Liver (tissue), 9 donors: Measurements from ENCODE around the gene PKP4. TPM values are rescaled to one million over a fixed set of nuclear protein-coding genes. Genes with fewer than 3 reads are reported as not detected.

Source experiments
- DNase-seq: peaks from one replicate; pipeline ENCODE4 v3.0.0-alpha.2; 2017; ENCODE audit warnings: low spot score
- H3K27ac ChIP-seq, 2 donors: one replicate each; pipeline ENCODE4 v1.7.0; 2013; ENCODE audit warnings: inconsistent platforms in 2 of 2, low read length in 2 of 2, control low read depth in 1 of 2, low read depth in 1 of 2, mild to moderate bottlenecking in 1 of 2
- H3K27me3 ChIP-seq, 4 donors: one replicate each; pipeline versions ENCODE4 v1.6.1 to v1.7.0; 2013; ENCODE audit warnings: low read length in 3 of 4, inconsistent platforms in 1 of 4, mild to moderate bottlenecking in 1 of 4, moderate library complexity in 1 of 4; ENCODE audit not compliant: control insufficient read depth in 4 of 4, insufficient read depth in 4 of 4
- H3K36me3 ChIP-seq, 4 donors: one replicate each; pipeline versions ENCODE4 v1.6.1 to v1.7.0; 2013; ENCODE audit warnings: low read length in 3 of 4, mild to moderate bottlenecking in 3 of 4, low read depth in 1 of 4, moderate library complexity in 1 of 4; ENCODE audit not compliant: control insufficient read depth in 4 of 4, insufficient read depth in 3 of 4
- H3K4me1 ChIP-seq, 4 donors: one replicate each; pipeline versions ENCODE4 v1.6.1 to v1.7.0; 2013; ENCODE audit warnings: low read length in 3 of 4, mild to moderate bottlenecking in 3 of 4, moderate library complexity in 1 of 4; ENCODE audit not compliant: control insufficient read depth in 4 of 4, insufficient read depth in 4 of 4
- H3K4me3 ChIP-seq, 3 donors: one replicate each; pipeline versions ENCODE4 v1.6.1 to v1.7.0; 2013; ENCODE audit warnings: low read length in 3 of 3, control low read depth in 1 of 3, low read depth in 1 of 3, mild to moderate bottlenecking in 1 of 3
- H3K9ac ChIP-seq, 2 donors: one replicate each; pipeline ENCODE4 v1.7.0; 2013; ENCODE audit warnings: low read length in 2 of 2, mild to moderate bottlenecking in 2 of 2, moderate library complexity in 2 of 2, control low read depth in 1 of 2, low read depth in 1 of 2
- H3K9me3 ChIP-seq, 4 donors: one replicate each; pipeline versions ENCODE4 v1.6.1 to v1.7.0; 2013; ENCODE audit warnings: low read length in 3 of 4; ENCODE audit not compliant: control insufficient read depth in 4 of 4
- EGR1 ChIP-seq, 2 donors: IDR thresholded peaks; 2 replicates each; pipeline ENCODE4 v1.6.1; 2016 to 2018; ENCODE audit warnings: antibody characterized with exemption in 2 of 2, low read depth in 2 of 2
- FOXA1 ChIP-seq: IDR thresholded peaks from 2 replicates; pipeline ENCODE4 v1.6.1; 2016; ENCODE audit warnings: antibody characterized with exemption
- FOXA2 ChIP-seq: IDR thresholded peaks from 2 replicates; pipeline ENCODE4 v1.6.1; 2016; ENCODE audit warnings: antibody characterized with exemption
- GABPA ChIP-seq, 2 donors: IDR thresholded peaks in 1 of 2; conservative IDR thresholded peaks in 1 of 2; 2 replicates each; pipeline ENCODE4 v1.6.1; 2016; ENCODE audit warnings: antibody characterized with exemption in 2 of 2, mild to moderate bottlenecking in 1 of 2, moderate library complexity in 1 of 2
- HNF4A ChIP-seq, 2 donors: conservative IDR thresholded peaks; 2 replicates each; pipeline ENCODE4 v1.6.1; 2016; ENCODE audit warnings: antibody characterized with exemption in 2 of 2, mild to moderate bottlenecking in 2 of 2
- HNF4G ChIP-seq: IDR thresholded peaks from 2 replicates; pipeline ENCODE4 v1.6.1; 2016; ENCODE audit warnings: antibody characterized with exemption
- NR2F2 ChIP-seq: IDR thresholded peaks from 2 replicates; pipeline ENCODE4 v1.6.1; 2016; ENCODE audit warnings: antibody characterized with exemption
- RAD21 ChIP-seq, 2 donors: IDR thresholded peaks; 2 replicates each; pipeline ENCODE4 v1.6.1; 2016; ENCODE audit warnings: antibody characterized with exemption in 2 of 2, mild to moderate bottlenecking in 2 of 2
- RXRA ChIP-seq, 2 donors: IDR thresholded peaks; 2 replicates each; pipeline ENCODE4 v1.6.1; 2017 to 2018; ENCODE audit warnings: antibody characterized with exemption in 2 of 2, mild to moderate bottlenecking in 1 of 2
- SP1 ChIP-seq: IDR thresholded peaks from 2 replicates; pipeline ENCODE4 v1.6.1; 2018; ENCODE audit warnings: antibody characterized with exemption, mild to moderate bottlenecking
- TAF1 ChIP-seq: conservative IDR thresholded peaks from 2 replicates; pipeline ENCODE4 v1.6.1; 2016; ENCODE audit warnings: antibody characterized with exemption, mild to moderate bottlenecking
- YY1 ChIP-seq: IDR thresholded peaks from 2 replicates; pipeline ENCODE4 v1.6.1; 2016; ENCODE audit warnings: antibody characterized with exemption, mild to moderate bottlenecking
- WGBS: extraction: QIAGEN DNeasy Blood & Tissue Kit; methylation state at CpG from one replicate; pipeline ENCODE4 v1.1.7; 2013; 5-methylcytosine and 5-hydroxymethylcytosine counted together
- polyA plus RNA-seq, 2 donors: library from polyadenylated mRNA; stranded (reverse) in 1 of 2; unstranded in 1 of 2; fragments of 200-250 nt in 1 of 2; fragments of >200 nt in 1 of 2; fragmentation: Nextera tagmentation in 1 of 2; extraction: Ambion mirVana in 1 of 2; gene quantifications; one replicate each; pipeline versions ENCODE4 v1.2.1 to v1.2.3, GENCODE V29; 2013 to 2015
- total RNA-seq, 2 donors: library from RNA; depleted of rRNA; stranded (reverse); fragments of >200 nt; gene quantifications; one replicate each; pipeline ENCODE4 v1.2.3, GENCODE V29; 2014
- TF ChIP-seq, protein P1 (sequence below): IDR thresholded peaks from 2 replicates; pipeline ENCODE4 v1.6.1; 2016; ENCODE audit warnings: antibody characterized with exemption
- TF ChIP-seq, protein P2 (sequence below): IDR thresholded peaks from 2 replicates; pipeline ENCODE4 v1.6.1; 2016; ENCODE audit warnings: antibody characterized with exemption
- TF ChIP-seq, protein P3 (sequence below): IDR thresholded peaks from 2 replicates; pipeline ENCODE4 v1.6.1; 2016; ENCODE audit warnings: antibody characterized with exemption, mild to moderate bottlenecking
- TF ChIP-seq, protein P4 (sequence below): IDR thresholded peaks from 2 replicates; pipeline ENCODE4 v1.6.1; 2016; ENCODE audit warnings: antibody characterized with exemption
- donor health status: healthy.
- donor health status: healthy.
- donor health status: healthy.
- donor health status: healthy.
- donor health status: healthy.

Gene PKP4
- total and polyA plus RNA-seq, 4 donors = 7.7 to 33.8 (median 19.0) TPM

DNA sequence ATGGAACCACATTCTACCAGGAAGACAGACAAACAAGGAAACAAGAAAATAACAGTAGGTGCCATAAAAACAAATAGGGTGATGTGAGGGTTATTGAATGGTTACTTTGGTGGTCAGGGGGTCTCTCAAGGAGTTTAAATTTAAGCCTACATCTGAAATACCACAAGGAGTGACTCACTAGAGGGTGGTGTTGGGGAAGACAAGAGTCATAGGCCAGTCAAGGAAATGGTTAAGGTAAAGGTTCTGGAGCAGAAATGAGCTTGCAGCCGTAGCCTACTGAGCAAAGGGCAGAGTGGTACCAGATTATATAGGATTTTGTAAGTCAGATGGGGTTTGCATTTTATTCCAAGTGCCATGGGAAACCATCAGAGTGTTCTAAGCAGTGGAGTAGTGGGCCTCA, 202.7 kb downstream of the PKP4 start:
- H3K4me3 ChIP-seq = no peak overlapping the region
- peaks cover 9 to 37% (median 23%) of the 10 kb centered on the region in 4 donors for H3K36me3 ChIP-seq
- H3K27ac ChIP-seq = no peak overlapping the region
- no peaks in the 10 kb centered on the region for H3K27me3 ChIP-seq
- DNase-seq = no peak
- TF ChIP-seq YY1 = no peak
- TF ChIP-seq, protein P1, sequence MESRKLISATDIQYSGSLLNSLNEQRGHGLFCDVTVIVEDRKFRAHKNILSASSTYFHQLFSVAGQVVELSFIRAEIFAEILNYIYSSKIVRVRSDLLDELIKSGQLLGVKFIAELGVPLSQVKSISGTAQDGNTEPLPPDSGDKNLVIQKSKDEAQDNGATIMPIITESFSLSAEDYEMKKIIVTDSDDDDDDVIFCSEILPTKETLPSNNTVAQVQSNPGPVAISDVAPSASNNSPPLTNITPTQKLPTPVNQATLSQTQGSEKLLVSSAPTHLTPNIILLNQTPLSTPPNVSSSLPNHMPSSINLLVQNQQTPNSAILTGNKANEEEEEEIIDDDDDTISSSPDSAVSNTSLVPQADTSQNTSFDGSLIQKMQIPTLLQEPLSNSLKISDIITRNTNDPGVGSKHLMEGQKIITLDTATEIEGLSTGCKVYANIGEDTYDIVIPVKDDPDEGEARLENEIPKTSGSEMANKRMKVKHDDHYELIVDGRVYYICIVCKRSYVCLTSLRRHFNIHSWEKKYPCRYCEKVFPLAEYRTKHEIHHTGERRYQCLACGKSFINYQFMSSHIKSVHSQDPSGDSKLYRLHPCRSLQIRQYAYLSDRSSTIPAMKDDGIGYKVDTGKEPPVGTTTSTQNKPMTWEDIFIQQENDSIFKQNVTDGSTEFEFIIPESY = no peak
- no peak for TF ChIP-seq NR2F2
- no peak for TF ChIP-seq RXRA (IDR thresholded peaks at IDR 0.05)
- TF ChIP-seq, protein P2, sequence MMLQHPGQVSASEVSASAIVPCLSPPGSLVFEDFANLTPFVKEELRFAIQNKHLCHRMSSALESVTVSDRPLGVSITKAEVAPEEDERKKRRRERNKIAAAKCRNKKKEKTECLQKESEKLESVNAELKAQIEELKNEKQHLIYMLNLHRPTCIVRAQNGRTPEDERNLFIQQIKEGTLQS = no peak
- no peak for TF ChIP-seq SP1
- no peak for TF ChIP-seq FOXA1
- no peak for TF ChIP-seq GABPA (IDR thresholded peaks at IDR 0.05 in 1 of 2, conservative IDR thresholded peaks at IDR 0.05 in 1 of 2)
- TF ChIP-seq HNF4G = no peak
- TF ChIP-seq TAF1 = no peak
- no peak for TF ChIP-seq HNF4A (conservative IDR thresholded peaks at IDR 0.05)
- TF ChIP-seq FOXA2 = no peak
- TF ChIP-seq, protein P3, sequence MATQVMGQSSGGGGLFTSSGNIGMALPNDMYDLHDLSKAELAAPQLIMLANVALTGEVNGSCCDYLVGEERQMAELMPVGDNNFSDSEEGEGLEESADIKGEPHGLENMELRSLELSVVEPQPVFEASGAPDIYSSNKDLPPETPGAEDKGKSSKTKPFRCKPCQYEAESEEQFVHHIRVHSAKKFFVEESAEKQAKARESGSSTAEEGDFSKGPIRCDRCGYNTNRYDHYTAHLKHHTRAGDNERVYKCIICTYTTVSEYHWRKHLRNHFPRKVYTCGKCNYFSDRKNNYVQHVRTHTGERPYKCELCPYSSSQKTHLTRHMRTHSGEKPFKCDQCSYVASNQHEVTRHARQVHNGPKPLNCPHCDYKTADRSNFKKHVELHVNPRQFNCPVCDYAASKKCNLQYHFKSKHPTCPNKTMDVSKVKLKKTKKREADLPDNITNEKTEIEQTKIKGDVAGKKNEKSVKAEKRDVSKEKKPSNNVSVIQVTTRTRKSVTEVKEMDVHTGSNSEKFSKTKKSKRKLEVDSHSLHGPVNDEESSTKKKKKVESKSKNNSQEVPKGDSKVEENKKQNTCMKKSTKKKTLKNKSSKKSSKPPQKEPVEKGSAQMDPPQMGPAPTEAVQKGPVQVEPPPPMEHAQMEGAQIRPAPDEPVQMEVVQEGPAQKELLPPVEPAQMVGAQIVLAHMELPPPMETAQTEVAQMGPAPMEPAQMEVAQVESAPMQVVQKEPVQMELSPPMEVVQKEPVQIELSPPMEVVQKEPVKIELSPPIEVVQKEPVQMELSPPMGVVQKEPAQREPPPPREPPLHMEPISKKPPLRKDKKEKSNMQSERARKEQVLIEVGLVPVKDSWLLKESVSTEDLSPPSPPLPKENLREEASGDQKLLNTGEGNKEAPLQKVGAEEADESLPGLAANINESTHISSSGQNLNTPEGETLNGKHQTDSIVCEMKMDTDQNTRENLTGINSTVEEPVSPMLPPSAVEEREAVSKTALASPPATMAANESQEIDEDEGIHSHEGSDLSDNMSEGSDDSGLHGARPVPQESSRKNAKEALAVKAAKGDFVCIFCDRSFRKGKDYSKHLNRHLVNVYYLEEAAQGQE = no peak
- TF ChIP-seq EGR1 (IDR thresholded peaks at IDR 0.05; ENCODE audit: low read depth in 2 of 2) = no peak
- no peak for TF ChIP-seq RAD21 (IDR thresholded peaks at IDR 0.05)
- no peaks in the 10 kb centered on the region for H3K9me3 ChIP-seq
- WGBS = 93% methylated on average over 1 of the region's 1 CpG
- no peak overlapping the region for H3K9ac ChIP-seq
- H3K4me1 ChIP-seq = no peaks in the 10 kb centered on the region

DNA sequence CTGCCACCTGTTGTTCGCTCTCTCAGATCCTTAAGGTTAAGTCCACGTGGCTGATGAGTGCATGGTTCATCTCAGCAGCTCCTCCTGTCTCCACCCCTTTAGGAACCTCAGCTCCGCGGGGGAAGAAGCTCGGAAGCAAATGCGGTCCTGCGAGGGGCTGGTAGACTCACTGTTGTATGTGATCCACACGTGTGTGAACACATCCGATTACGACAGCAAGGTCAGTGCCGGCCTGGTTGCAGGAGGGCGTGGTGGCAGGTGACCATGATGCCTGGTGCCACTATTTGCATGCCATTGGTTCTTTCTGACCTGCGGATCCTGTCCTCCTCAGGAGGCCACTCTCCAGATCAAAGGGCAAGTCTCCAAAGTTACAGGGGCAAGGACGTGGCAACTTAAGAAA, 204.5 kb downstream of the PKP4 start:
- Histone ChIP-seq H3K36me3 (peaks cover 10 to 43% (median 25%) of the 10 kb centered on the region in 4 donors), H3K9me3 (no peaks in the 10 kb centered on the region), H3K9ac (no peak overlapping the region), H3K27me3 (no peaks in the 10 kb centered on the region), H3K4me1 (no peaks in the 10 kb centered on the region), H3K27ac (no peak overlapping the region), H3K4me3 (no peak overlapping the region)
- 97% methylated on average over 14 of the region's 14 CpGs for WGBS
- no peak for TF ChIP-seq TAF1
- no peak for TF ChIP-seq YY1
- TF ChIP-seq SP1 = no peak
- TF ChIP-seq, protein P1 = no peak
- TF ChIP-seq, protein P3 = no peak
- TF ChIP-seq EGR1 (IDR thresholded peaks at IDR 0.05; ENCODE audit: low read depth in 2 of 2) = no peak
- no peak for TF ChIP-seq GABPA (IDR thresholded peaks at IDR 0.05 in 1 of 2, conservative IDR thresholded peaks at IDR 0.05 in 1 of 2)
- TF ChIP-seq FOXA1 = no peak
- no peak for TF ChIP-seq HNF4G
- TF ChIP-seq FOXA2 = no peak
- TF ChIP-seq, protein P4, sequence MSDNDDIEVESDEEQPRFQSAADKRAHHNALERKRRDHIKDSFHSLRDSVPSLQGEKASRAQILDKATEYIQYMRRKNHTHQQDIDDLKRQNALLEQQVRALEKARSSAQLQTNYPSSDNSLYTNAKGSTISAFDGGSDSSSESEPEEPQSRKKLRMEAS = no peak
- TF ChIP-seq, protein P2 = no peak
- no peak for DNase-seq
